Smooth muscle cell (in vitro differentiated cells): ENCODE measurements around the gene LYPD6B. TPM values are rescaled to one million over a fixed set of nuclear protein-coding genes. Genes with fewer than 3 reads are reported as not detected.

Source experiments
- DNase-seq: peaks from one replicate; lab custom pipeline; 2025; ENCODE audit not compliant: unreplicated experiment; lab: John Stamatoyannopoulos, UW
- H2AFZ ChIP-seq: fragments of 200-600 bp; sonication (generic); 2 replicates; pipeline ENCODE4 v1.6.0; 2016; ENCODE audit warnings: antibody characterized with exemption, low read depth, mild to moderate bottlenecking
- H3F3A ChIP-seq: fragments of 200-600 bp; sonication (generic); 2 replicates; pipeline ENCODE4 v1.6.0; 2017; ENCODE audit warnings: antibody characterized with exemption, low read depth
- H3K27ac ChIP-seq: fragments of 200-600 bp; sonication (generic); 2 replicates; pipeline ENCODE4 v1.5.1; 2016; ENCODE audit warnings: low read depth, mild to moderate bottlenecking
- H3K27me3 ChIP-seq: fragments of 200-600 bp; sonication (generic); 2 replicates; pipeline ENCODE4 v1.6.1; 2016; ENCODE audit warnings: low read depth, mild to moderate bottlenecking
- H3K36me3 ChIP-seq: fragments of 200-600 bp; sonication (generic); 2 replicates; pipeline ENCODE4 v1.5.1; 2016; ENCODE audit warnings: low read depth
- H3K4me1 ChIP-seq: fragments of 200-600 bp; sonication (generic); 2 replicates; pipeline ENCODE4 v1.5.1; 2016; ENCODE audit warnings: low read depth
- H3K4me2 ChIP-seq: fragments of 200-600 bp; sonication (generic); 2 replicates; pipeline ENCODE4 v1.6.0; 2016; ENCODE audit warnings: mild to moderate bottlenecking
- H3K4me3 ChIP-seq: fragments of 200-600 bp; sonication (generic); 2 replicates; pipeline ENCODE4 v1.5.1; 2016; ENCODE audit warnings: mild to moderate bottlenecking
- H3K79me2 ChIP-seq: fragments of 200-600 bp; sonication (generic); 2 replicates; pipeline ENCODE4 v1.6.0; 2016; ENCODE audit warnings: low read depth, mild to moderate bottlenecking
- H3K9ac ChIP-seq: fragments of 200-600 bp; sonication (generic); 2 replicates; pipeline ENCODE4 v1.6.0; 2016; ENCODE audit warnings: low read depth
- H3K9me3 ChIP-seq: fragments of 200-600 bp; sonication (generic); replicated peaks from 2 replicates; pipeline ENCODE4 v1.5.1; 2016; ENCODE audit warnings: low read depth
- H4K20me1 ChIP-seq: fragments of 200-600 bp; sonication (generic); 2 replicates; pipeline ENCODE4 v1.6.0; 2016; ENCODE audit warnings: low read depth
- CTCF ChIP-seq: fragments of 200-600 bp; sonication (generic); IDR thresholded peaks from 2 replicates; pipeline ENCODE4 v1.5.1; 2017; ENCODE audit warnings: borderline replicate concordance, mild to moderate bottlenecking, antibody characterized with exemption; ENCODE audit not compliant: insufficient read depth, poor library complexity, severe bottlenecking
- WGBS: methylation state at CpG from one replicate; pipeline ENCODE4 v1.1.7; 2016; ENCODE audit warnings: low lambda C conversion rate; 5-methylcytosine and 5-hydroxymethylcytosine counted together
- polyA plus RNA-seq: library from polyadenylated mRNA; unstranded; fragments of >200 nt; fragmentation: Nextera tagmentation; extraction: Ambion mirVana; gene quantifications from 2 replicates; pipeline ENCODE4 v1.2.1, GENCODE V29; 2016
- total RNA-seq: library from RNA; depleted of rRNA; stranded (reverse); fragments of >200 nt; gene quantifications from 2 replicates; pipeline ENCODE4 v1.2.3, GENCODE V29; 2014

The LYPD6B gene
- total and polyA plus RNA-seq, 2 experiments from 2014 or later: 4.9 to 10.6 TPM

- H3K9me3 ChIP-seq: no peaks in the 10 kb centered on the region
- TF ChIP-seq CTCF: no peak
- peaks cover 16% of the 10 kb centered on the region for H3K4me1 ChIP-seq
- H4K20me1 ChIP-seq: no peaks in the 10 kb centered on the region
- H3K4me3 ChIP-seq: no peak overlapping the region
- no peak overlapping the region for H3K27ac ChIP-seq
- 97% methylated on average over 31 of the region's 31 CpGs for WGBS
- no peak overlapping the region for H2AFZ ChIP-seq
- no peak for DNase-seq
- no peaks in the 10 kb centered on the region for H3K79me2 ChIP-seq
- H3K36me3 ChIP-seq: no peaks in the 10 kb centered on the region
- H3K27me3 ChIP-seq: no peaks in the 10 kb centered on the region
- no peaks in the 10 kb centered on the region for H3F3A ChIP-seq
- H3K9ac ChIP-seq: no peak overlapping the region
- H3K4me2 ChIP-seq: no peak overlapping the region
Measured at GRCh38 chr2:149002891-149003740, 35.4 kb upstream of the LYPD6B start.

- Histone ChIP-seq H3K27ac (no peak overlapping the region), H3K4me2 (no peak overlapping the region)
Measured at GRCh38 chr2:149004836-149005235, 33.7 kb upstream of the LYPD6B start.

GRCh38 chr2:149005471-149006077 lies 32.9 kb upstream of the LYPD6B start:
- DNase-seq: no peak
- no peak for TF ChIP-seq CTCF
- H3K27ac ChIP-seq: no peak overlapping the region
- no peaks in the 10 kb centered on the region for H3K27me3 ChIP-seq
- H3K36me3 ChIP-seq: no peaks in the 10 kb centered on the region
- H3K4me1 ChIP-seq: no peaks in the 10 kb centered on the region
- 65% methylated on average over 6 of the region's 6 CpGs for WGBS
- no peaks in the 10 kb centered on the region for H3K9me3 ChIP-seq
- no peaks in the 10 kb centered on the region for H4K20me1 ChIP-seq
- H3K9ac ChIP-seq: no peak overlapping the region
- no peaks in the 10 kb centered on the region for H3K79me2 ChIP-seq
- H3K4me3 ChIP-seq: no peak overlapping the region
- no peak overlapping the region for H3K4me2 ChIP-seq
- H3F3A ChIP-seq: no peaks in the 10 kb centered on the region
- no peak overlapping the region for H2AFZ ChIP-seq

More at GRCh38 chr2:149004836-149005235, 33.7 kb upstream of the LYPD6B start:
- peaks cover 7% of the 10 kb centered on the region for H3K4me1 ChIP-seq
- no peaks in the 10 kb centered on the region for H3K79me2 ChIP-seq
- no peak overlapping the region for H2AFZ ChIP-seq
- H3K9ac ChIP-seq: no peak overlapping the region
- no peak overlapping the region for H3K4me3 ChIP-seq
- no peak for TF ChIP-seq CTCF
- 86% methylated on average over 3 of the region's 3 CpGs for WGBS
- DNase-seq: no peak
- H3K36me3 ChIP-seq: no peaks in the 10 kb centered on the region
- no peaks in the 10 kb centered on the region for H3K27me3 ChIP-seq
- no peaks in the 10 kb centered on the region for H3K9me3 ChIP-seq
- H3F3A ChIP-seq: no peaks in the 10 kb centered on the region
- H4K20me1 ChIP-seq: no peaks in the 10 kb centered on the region
